ENCODE results near the gene DCAF12L1. TPM values are rescaled to one million over a fixed set of nuclear protein-coding genes. Genes with fewer than 3 reads are reported as not detected.

DCAF12L1 gene
- total RNA-seq, result not detected
- polyA plus RNA-seq (ENCODE audit: insufficient read length in 6 of 6), result under 1 TPM; 0.28 to 0.57 (median 0.49) TPM
- long read RNA-seq, donor 1, result 0 reads
- long read RNA-seq, donor 2, result 0 reads
- long read RNA-seq, donor 3, partial matches to known transcripts, result 0 of 1 reads
- long read RNA-seq, donor 3, other reads (novel, unspliced or antisense), result 0 of 1 reads
- long read RNA-seq, donor 4, result 0 reads
- long read RNA-seq, donor 5, result 0 reads
- long read RNA-seq, donor 6, partial matches to known transcripts, result 0 of 1 reads
- long read RNA-seq, donor 6, other reads (novel, unspliced or antisense), result 0 of 1 reads
- long read RNA-seq, donor 7, result 0 reads
- long read RNA-seq, donor 8, result 0 reads
- long read RNA-seq, donor 9, result 0 reads
- long read RNA-seq, donor 10, result 0 reads
- long read RNA-seq, donor 11, result 0 reads
- long read RNA-seq, donor 12, result 0 reads

DNA sequence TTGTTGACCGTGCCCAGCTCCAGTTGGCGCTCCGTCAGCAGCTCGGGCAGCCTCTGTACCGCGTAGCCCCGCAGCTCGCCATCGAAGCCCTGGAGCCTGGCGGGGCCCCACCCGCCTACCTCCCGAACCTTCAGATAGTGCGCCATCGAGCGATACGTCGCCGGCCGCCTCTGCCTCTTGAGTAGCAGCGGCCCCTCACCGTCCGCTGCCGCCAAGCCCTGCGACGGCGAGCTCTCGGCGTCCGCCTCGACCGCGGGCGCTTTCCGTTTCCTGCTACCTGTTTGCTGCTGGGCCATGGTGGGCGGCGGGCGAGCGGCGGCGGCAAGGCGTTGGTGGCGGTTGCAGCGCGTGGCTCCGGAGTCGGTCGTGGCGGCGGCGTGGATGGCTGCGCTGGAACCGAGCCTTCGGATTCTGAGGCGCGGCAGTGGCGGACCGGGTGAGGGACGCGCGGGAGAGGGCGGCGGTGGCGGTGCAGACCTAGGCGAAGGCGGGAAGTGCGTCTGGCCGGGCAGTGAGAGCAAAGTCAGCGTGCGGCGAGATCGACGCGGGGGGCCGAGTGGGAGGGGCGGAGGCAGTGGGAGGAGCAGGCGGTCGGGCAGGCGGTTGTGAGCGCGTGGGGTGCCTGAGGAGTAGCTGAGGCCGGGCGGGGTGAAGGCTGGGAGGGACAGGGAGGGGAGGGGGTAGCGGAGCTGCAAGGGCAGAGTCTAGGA is at the start of gene DCAF12L1:
Gene DCAF12L1 (minus strand): TSS at position 502 of the 710 bp plus-strand sequence. CDS start 206 bp downstream, at position 296.
- no peaks in the 10 kb centered on the region for H3K36me3 ChIP-seq
- H3K27ac ChIP-seq, result no peak within 1 kb of the TSS
- peaks cover 0 to 11% of the 10 kb centered on the region in 2 donors for H3K27me3 ChIP-seq
- TF ChIP-seq CTCF (IDR thresholded peaks at IDR 0.05), result no peak
- no peak within 1 kb of the TSS for H3K4me3 ChIP-seq
- no peaks in the 10 kb centered on the region for H3K4me1 ChIP-seq
- DNase-seq, result peak in 2 of 4 donors; percentile 13 to 37
- intact Hi-C loops (cut with DNase I), result no loop called here
- ATAC-seq, result no peak
- H3K9me3 ChIP-seq, result no peaks in the 10 kb centered on the region

GRCh38 chrX:126580877-126581276 is 28.3 kb upstream of the DCAF12L1 start:
- intact Hi-C loops (cut with DNase I), result no loop called here
- H3K36me3 ChIP-seq, result no peaks in the 10 kb centered on the region
- H3K27me3 ChIP-seq, result peaks cover 0 to 4% of the 10 kb centered on the region in 2 donors
- H3K4me1 ChIP-seq, result no peaks in the 10 kb centered on the region
- no peak overlapping the region for H3K27ac ChIP-seq
- no peaks in the 10 kb centered on the region for H3K9me3 ChIP-seq
- no peak for TF ChIP-seq CTCF (IDR thresholded peaks at IDR 0.05)
- no peak overlapping the region for H3K4me3 ChIP-seq
- DNase-seq (no peak), ATAC-seq (no peak)

GRCh38 chrX:126575911-126576310 is 23.3 kb upstream of the DCAF12L1 start:
- H3K9me3 ChIP-seq, result no peaks in the 10 kb centered on the region
- TF ChIP-seq CTCF (IDR thresholded peaks at IDR 0.05), result no peak
- no peaks in the 10 kb centered on the region for H3K4me1 ChIP-seq
- H3K27me3 ChIP-seq, result peaks cover 0 to 2% of the 10 kb centered on the region in 2 donors
- H3K36me3 ChIP-seq, result no peaks in the 10 kb centered on the region
- ATAC-seq, result no peak
- no peak overlapping the region for H3K27ac ChIP-seq
- intact Hi-C loops (cut with DNase I), result no loop called here
- no peak overlapping the region for H3K4me3 ChIP-seq
- no peak for DNase-seq

GRCh38 chrX:126557151-126557550 is 4.5 kb upstream of the DCAF12L1 start:
- no peaks in the 10 kb centered on the region for H3K36me3 ChIP-seq
- intact Hi-C loops (cut with DNase I), result no loop called here
- DNase-seq, result no peak
- peaks cover 0 to 5% of the 10 kb centered on the region in 2 donors for H3K27me3 ChIP-seq
- H3K9me3 ChIP-seq, result no peaks in the 10 kb centered on the region
- no peak for TF ChIP-seq CTCF (IDR thresholded peaks at IDR 0.05)
- no peak for ATAC-seq
- no peaks in the 10 kb centered on the region for H3K4me1 ChIP-seq
- H3K4me3 ChIP-seq, result no peak overlapping the region
- H3K27ac ChIP-seq, result no peak overlapping the region

GRCh38 chrX:126551725-126552312 is 795 bp downstream of the DCAF12L1 start:
- peak in 1 of 4 donors; percentile 53 for DNase-seq
- no peaks in the 10 kb centered on the region for H3K4me1 ChIP-seq
- no peak for ATAC-seq

More at GRCh38 chrX:126551725-126552312, 795 bp downstream of the DCAF12L1 start:
- H3K4me3 ChIP-seq, result no peak overlapping the region
- intact Hi-C loops (cut with DNase I), result no loop called here
- peaks cover 0 to 11% of the 10 kb centered on the region in 2 donors for H3K27me3 ChIP-seq
- H3K9me3 ChIP-seq, result no peaks in the 10 kb centered on the region
- no peaks in the 10 kb centered on the region for H3K36me3 ChIP-seq
- no peak overlapping the region for H3K27ac ChIP-seq
- no peak for TF ChIP-seq CTCF (IDR thresholded peaks at IDR 0.05)

All from left lung (tissue), 14 donors.